GM12873 (cell line): ENCODE results near the gene SH2D3A.

Experiments used
- TF ChIP-seq, protein P1 (sequence below): IDR thresholded peaks from 2 replicates; pipeline ENCODE4 v1.5.1; 2012; ENCODE audit warnings: low read depth, mild to moderate bottlenecking, moderate library complexity, low read length, control low read depth; ENCODE audit not compliant: insufficient read depth; ENCODE audit errors: missing control alignments

Gene SH2D3A

DNA sequence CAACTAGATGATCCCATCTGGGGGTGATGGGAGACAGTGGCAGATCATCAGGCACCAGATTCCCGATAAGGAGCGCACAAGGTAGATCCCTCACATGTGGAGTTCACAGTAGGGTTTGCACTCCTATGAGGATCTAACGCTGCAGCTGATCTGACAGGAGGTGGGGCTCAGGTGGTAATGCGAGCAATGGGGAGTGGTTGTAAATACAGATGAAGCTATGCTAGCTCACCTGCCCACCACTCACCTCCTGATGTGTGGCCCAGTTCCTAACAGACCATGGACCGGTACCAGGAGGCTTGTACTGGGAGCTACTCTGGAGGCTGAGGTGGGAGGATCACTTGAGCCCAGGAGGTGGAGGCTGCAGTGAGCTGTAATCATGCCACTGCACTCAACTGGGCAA, 40.1 kb upstream of the SH2D3A start:
- TF ChIP-seq, protein P1, sequence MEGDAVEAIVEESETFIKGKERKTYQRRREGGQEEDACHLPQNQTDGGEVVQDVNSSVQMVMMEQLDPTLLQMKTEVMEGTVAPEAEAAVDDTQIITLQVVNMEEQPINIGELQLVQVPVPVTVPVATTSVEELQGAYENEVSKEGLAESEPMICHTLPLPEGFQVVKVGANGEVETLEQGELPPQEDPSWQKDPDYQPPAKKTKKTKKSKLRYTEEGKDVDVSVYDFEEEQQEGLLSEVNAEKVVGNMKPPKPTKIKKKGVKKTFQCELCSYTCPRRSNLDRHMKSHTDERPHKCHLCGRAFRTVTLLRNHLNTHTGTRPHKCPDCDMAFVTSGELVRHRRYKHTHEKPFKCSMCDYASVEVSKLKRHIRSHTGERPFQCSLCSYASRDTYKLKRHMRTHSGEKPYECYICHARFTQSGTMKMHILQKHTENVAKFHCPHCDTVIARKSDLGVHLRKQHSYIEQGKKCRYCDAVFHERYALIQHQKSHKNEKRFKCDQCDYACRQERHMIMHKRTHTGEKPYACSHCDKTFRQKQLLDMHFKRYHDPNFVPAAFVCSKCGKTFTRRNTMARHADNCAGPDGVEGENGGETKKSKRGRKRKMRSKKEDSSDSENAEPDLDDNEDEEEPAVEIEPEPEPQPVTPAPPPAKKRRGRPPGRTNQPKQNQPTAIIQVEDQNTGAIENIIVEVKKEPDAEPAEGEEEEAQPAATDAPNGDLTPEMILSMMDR: no peak

DNA sequence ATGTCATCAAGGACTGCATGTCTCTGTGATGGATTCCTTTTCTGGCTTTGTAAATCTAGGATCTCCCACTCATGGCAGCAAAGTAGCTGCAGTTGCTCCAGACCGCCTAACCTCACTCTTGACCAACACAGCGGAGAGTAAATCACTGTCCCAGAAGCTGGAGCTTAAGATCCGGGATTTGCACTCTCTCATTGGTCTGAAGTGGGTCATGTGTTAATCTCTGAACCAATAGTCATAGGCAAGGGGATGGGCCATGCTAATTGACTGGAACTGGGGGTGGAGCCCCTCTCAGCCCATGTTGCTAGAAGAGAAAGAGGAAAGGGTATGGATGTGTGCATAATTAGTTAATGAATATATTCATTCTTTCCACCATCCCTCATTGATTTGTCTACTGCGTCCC, 39.3 kb upstream of the SH2D3A start:
- TF ChIP-seq, protein P1: no peak

DNA sequence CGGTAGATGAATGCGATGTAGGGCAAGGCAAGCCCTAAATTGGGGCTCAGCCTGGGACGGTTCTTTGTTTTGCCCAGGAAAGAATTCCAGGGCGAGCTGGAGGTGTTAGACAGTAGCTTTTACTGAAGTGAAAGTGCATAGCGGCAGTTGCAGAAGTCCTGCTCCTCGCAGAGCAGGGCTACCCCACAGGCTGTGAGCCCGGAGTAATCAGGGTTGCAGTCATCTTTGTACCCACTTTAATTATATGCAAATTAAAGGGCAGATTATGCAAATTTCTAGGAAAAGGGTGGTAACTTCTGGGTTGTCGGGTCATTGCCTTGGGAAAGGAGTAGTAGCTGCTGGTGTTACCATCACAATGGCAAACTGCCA, 35.8 kb upstream of the SH2D3A start:
- TF ChIP-seq, protein P1: no peak

DNA sequence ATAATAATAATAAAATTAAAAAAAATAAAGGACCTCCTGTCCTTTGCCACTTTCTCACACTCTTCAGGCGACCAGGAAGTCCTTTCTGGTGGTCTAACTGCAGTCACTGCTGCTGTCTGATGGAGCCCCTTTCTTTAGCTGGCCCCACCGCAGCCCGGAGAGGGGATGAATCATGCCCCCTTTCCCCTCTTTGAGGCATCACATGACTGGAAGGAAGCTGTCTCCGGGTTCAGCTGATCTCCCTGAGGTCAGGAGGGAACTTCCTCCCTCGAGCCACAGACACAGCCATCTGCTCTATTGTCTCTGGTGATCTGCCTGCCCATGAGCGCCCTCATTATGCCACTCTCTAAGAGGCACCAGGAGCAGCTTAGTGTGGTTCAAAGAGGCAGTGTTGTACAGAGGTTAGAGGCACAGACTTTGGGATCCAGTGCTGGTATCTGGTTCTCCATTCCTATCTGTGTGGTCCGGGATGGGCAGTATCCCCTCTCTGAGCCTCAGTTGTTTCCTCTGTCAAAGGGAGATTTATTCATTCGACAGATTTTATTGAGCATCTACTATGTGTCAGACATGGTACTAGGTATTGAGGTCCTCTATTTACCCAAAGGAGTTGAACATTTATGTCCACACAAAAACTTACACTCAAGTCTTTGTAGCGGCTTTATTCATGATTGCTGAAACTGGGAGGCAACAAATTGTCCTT, 35.3 kb upstream of the SH2D3A start:
- TF ChIP-seq, protein P1: peak; percentile 18

DNA sequence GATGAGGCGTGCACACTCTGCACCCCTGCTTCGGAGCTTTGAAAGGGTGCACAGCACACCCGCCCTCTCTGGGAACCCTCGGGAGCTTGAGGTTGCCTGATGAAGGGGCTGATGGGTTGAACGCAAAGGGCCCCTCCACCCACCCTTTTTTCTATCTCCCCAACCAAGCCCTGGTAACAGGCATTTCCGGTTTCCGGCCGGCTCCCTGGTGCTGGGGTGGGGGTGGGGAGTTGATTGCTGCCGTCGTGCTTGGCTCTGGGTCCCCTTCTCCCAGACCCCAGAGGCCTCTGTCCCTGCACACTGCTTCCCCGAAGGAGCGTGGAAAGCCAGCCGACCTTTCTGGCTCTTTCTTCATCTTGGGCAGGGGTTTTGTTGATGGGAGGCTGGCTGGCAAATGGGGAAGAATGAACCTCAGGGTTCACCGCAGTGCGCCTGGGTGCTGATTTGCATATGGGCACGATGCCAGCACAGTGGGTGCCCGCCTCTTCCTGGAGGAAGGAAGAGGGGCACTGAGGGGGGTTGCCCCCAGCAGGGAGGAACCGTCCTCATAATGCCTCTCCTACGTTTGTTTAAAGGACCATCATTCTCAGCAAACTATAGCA, 34.4 kb upstream of the SH2D3A start:
- TF ChIP-seq, protein P1: no peak

DNA sequence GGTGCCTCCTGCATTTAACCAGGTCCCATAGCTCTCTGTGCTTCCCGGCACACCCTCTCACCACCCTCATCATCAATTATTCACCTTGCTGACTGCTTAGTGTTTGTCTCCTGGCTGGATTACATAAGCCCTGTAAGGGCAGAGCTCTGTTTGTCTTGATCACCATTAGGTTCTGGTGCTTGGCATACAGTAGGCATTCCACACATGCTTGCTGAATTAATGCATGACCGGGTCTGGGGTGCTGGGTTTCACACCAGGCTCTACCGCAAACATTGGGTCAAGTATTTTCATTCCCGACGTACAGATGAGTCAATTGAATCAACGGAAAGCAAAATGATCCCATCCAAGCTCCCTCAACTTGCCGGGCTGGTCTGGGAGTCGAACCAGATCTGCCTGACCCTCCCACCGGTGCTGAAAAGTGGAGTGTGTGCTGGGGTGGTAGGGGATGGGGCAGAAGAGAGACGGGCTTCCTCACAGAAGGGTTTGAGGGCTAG, 33.8 kb upstream of the SH2D3A start:
- TF ChIP-seq, protein P1: no peak

DNA sequence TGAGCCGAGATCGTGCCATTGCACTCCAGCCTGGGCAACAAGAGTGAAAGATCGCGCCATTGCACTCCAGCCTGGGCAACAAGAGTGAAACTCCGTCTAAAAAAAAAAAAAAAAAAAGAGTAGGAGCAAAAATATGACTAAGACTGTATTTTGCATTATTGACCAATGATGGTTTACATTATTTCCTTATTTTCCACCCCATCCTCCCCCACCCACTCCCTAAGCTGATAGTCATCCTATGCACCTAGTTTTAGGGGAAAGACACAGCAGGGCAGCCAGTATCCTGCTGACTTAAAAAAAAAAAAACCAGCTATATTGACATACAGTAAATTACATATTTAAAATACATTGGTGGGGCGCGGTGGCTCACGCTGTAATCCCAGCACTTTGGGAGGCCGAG, 30.4 kb upstream of the SH2D3A start:
- TF ChIP-seq, protein P1: no peak
